Measurements from ENCODE around the gene SDK1. TPM values are rescaled to one million over a fixed set of nuclear protein-coding genes. Genes with fewer than 3 reads are reported as not detected.

Gene SDK1
- total RNA-seq, 6 experiments from 2014 or later = not detected

DNA sequence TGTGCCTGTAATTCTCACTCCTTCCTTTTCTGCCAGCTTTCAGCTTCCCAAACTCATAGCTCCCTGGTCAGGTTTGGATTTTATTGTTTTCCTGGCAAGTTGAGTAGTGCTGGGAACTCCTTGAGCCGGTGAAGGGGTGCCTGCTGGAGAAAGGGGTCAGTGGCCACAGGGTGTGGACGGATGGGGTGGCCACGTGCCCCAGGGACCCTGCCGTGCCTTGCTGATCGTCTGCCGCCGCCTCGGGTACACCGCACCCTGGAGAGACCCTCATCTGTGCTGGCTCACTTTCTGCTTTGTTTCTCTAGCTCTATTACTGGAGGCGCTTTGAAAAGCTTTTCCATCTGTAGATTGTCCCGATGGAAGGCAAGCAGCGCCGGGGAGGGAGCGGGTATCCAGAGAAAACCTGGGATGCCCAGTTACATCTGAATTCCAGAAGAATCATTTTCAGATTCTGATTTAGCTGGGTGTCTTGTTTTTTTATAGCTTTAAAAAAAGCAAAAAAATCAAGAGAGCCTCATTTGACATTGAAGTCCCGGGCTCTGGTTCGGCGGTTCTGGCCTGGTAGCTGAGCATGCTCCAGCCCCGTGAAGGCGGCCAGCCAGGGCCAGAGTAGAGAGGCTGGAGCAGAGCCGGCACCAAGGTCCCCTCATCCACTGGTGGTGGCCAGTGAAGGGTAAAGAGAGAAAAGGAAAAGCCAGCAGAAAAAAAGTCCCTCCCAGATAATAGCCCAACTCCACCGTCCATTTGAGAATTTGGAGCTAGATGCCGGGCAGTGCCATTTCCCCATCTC, 870.1 kb downstream of the SDK1 start:
- no peak overlapping the region for H3K27ac Mint-ChIP-seq
- H3K27me3 Mint-ChIP-seq (ENCODE audit: insufficient read depth) = no peaks in the 10 kb centered on the region; the same call in none of the 2 replicates
- H3K4me1 Mint-ChIP-seq (ENCODE audit: low read depth) = no peaks in the 10 kb centered on the region
- H3K4me3 Mint-ChIP-seq = no peak overlapping the region
- no peak for DNase-seq
- peaks cover 77% of the 10 kb centered on the region for H3K9me3 Mint-ChIP-seq
- peaks cover 8% of the 10 kb centered on the region; the same call in 1 of the 2 replicates for H3K36me3 Mint-ChIP-seq (ENCODE audit: low read depth)
- TF ChIP-seq CTCF (IDR thresholded peaks at IDR 0.05) = no peak

GRCh38 chr7:4172883-4173282, 871.8 kb downstream of the SDK1 start:
- H3K36me3 Mint-ChIP-seq (ENCODE audit: low read depth) = peaks cover 8% of the 10 kb centered on the region; the same call in 1 of the 2 replicates
- DNase-seq = no peak
- H3K4me3 Mint-ChIP-seq = no peak overlapping the region
- H3K27ac Mint-ChIP-seq = no peak overlapping the region
- H3K9me3 Mint-ChIP-seq = peaks cover 78% of the 10 kb centered on the region
- H3K4me1 Mint-ChIP-seq (ENCODE audit: low read depth) = no peaks in the 10 kb centered on the region
- TF ChIP-seq CTCF (IDR thresholded peaks at IDR 0.05) = no peak
- H3K27me3 Mint-ChIP-seq (ENCODE audit: insufficient read depth) = no peaks in the 10 kb centered on the region; the same call in none of the 2 replicates

- no peaks in the 10 kb centered on the region; the same call in none of the 2 replicates for H3K27me3 Mint-ChIP-seq (ENCODE audit: insufficient read depth)
- no peak for TF ChIP-seq CTCF (IDR thresholded peaks at IDR 0.05)
These were observed 872.6 kb downstream of the SDK1 start for GRCh38 chr7:4173615-4174014.

GRCh38 chr7:4174016-4174415, 873.0 kb downstream of the SDK1 start:
- peaks cover 81% of the 10 kb centered on the region for H3K9me3 Mint-ChIP-seq
- DNase-seq = no peak
- H3K4me3 Mint-ChIP-seq = no peak overlapping the region
- H3K4me1 Mint-ChIP-seq (ENCODE audit: low read depth) = no peaks in the 10 kb centered on the region
- H3K27ac Mint-ChIP-seq = no peak overlapping the region
- H3K27me3 Mint-ChIP-seq (ENCODE audit: insufficient read depth) = no peaks in the 10 kb centered on the region; the same call in 1 of the 2 replicates
- no peak for TF ChIP-seq CTCF (IDR thresholded peaks at IDR 0.05)
- peaks cover 8% of the 10 kb centered on the region; the same call in 1 of the 2 replicates for H3K36me3 Mint-ChIP-seq (ENCODE audit: low read depth)

More at GRCh38 chr7:4173615-4174014, 872.6 kb downstream of the SDK1 start:
- H3K9me3 Mint-ChIP-seq = peaks cover 79% of the 10 kb centered on the region
- H3K4me1 Mint-ChIP-seq (ENCODE audit: low read depth) = no peaks in the 10 kb centered on the region
- no peak for DNase-seq
- no peak overlapping the region for H3K4me3 Mint-ChIP-seq
- H3K27ac Mint-ChIP-seq = no peak overlapping the region
- peaks cover 8% of the 10 kb centered on the region; the same call in 1 of the 2 replicates for H3K36me3 Mint-ChIP-seq (ENCODE audit: low read depth)

DNA sequence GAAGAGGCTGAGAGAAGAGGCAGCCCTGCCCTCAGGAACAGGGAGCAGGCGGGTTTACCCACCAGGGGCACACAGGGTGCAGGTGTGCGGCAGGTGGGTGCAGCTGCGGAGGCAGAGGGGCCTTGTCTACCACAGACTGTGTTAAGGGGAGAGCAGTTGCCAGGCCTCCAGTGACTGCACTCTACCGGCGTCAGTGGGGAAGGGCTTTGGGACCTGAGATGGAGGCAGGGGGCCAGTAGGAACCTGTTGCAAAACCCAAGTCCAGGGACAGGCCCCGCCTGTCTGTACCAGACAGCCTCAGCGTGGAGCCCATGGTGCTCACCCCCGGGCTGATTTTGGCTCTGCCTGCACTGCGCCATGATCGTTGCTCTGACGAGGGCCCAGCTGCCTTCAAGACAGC, 873.4 kb downstream of the SDK1 start:
- no peaks in the 10 kb centered on the region for H3K4me1 Mint-ChIP-seq (ENCODE audit: low read depth)

More for the DNA sequence above, 873.4 kb downstream of the SDK1 start:
- no peak overlapping the region for H3K27ac Mint-ChIP-seq
- H3K9me3 Mint-ChIP-seq = peaks cover 82% of the 10 kb centered on the region
- TF ChIP-seq CTCF (IDR thresholded peaks at IDR 0.05) = no peak
- H3K4me3 Mint-ChIP-seq = no peak overlapping the region
- H3K36me3 Mint-ChIP-seq (ENCODE audit: low read depth) = peaks cover 8% of the 10 kb centered on the region; the same call in 1 of the 2 replicates
- no peaks in the 10 kb centered on the region; the same call in 1 of the 2 replicates for H3K27me3 Mint-ChIP-seq (ENCODE audit: insufficient read depth)
- no peak for DNase-seq
